ENCODE measurements around the gene TUBE1.

DNA sequence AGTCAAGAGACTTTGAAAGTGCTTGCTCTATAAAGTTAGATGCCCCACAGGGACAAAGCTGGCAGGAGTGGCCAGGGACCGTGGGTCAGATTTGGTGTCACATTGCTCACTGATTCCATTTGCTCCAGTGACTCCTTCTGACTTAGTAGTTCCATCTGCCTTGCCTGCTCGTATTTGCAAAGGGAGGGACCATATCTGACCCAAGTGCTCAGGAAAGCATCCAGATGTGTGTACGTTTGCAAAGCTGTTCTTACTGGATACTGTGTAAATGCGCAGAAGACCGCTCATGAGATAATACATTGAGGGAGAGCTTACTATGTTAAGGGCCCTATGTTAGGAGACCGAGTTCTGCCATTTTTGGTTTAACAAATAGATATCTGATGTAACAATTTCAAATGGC lies 54.6 kb downstream of the TUBE1 start:
- no peak for TF ChIP-seq EZH2 (IDR thresholded peaks at IDR 0.05; ENCODE audit: borderline replicate concordance, low read depth, low read length, poor library complexity, severe bottlenecking)
- TF ChIP-seq, protein P1, sequence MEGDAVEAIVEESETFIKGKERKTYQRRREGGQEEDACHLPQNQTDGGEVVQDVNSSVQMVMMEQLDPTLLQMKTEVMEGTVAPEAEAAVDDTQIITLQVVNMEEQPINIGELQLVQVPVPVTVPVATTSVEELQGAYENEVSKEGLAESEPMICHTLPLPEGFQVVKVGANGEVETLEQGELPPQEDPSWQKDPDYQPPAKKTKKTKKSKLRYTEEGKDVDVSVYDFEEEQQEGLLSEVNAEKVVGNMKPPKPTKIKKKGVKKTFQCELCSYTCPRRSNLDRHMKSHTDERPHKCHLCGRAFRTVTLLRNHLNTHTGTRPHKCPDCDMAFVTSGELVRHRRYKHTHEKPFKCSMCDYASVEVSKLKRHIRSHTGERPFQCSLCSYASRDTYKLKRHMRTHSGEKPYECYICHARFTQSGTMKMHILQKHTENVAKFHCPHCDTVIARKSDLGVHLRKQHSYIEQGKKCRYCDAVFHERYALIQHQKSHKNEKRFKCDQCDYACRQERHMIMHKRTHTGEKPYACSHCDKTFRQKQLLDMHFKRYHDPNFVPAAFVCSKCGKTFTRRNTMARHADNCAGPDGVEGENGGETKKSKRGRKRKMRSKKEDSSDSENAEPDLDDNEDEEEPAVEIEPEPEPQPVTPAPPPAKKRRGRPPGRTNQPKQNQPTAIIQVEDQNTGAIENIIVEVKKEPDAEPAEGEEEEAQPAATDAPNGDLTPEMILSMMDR (conservative IDR thresholded peaks at IDR 0.05; ENCODE audit: low read depth, low read length) = no peak
